ENCODE data around the gene RBMS1.

DNA sequence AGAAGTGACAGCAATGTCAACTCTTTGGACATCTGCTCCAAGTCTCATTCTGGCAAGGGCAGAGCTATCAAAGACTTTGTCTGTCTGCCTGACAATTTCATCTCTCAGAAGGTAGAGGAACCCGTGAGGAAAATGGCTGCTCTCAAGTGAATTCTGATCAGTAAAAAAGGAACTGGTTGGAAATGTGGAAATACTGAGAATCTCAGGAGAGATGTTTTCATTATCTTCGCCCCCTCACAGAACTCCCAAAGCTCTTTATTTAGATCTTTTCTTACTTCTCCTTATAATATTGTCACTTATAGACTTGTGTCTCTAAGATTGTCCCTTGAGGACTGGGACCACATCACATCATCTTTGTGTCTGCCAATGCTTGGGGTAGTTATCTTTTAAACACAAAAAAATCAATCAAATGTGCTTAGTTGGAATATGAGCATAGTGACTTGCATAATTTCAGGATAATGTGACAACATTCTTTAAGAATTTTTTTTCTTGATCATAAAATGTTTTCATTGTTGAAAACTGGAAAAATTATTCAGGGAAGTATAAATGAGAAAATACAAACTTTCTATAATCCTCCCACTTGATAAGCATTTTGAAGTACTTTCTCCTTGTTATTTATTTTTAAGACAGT is 225.3 kb downstream of the RBMS1 start:
- TF ChIP-seq, protein P1, sequence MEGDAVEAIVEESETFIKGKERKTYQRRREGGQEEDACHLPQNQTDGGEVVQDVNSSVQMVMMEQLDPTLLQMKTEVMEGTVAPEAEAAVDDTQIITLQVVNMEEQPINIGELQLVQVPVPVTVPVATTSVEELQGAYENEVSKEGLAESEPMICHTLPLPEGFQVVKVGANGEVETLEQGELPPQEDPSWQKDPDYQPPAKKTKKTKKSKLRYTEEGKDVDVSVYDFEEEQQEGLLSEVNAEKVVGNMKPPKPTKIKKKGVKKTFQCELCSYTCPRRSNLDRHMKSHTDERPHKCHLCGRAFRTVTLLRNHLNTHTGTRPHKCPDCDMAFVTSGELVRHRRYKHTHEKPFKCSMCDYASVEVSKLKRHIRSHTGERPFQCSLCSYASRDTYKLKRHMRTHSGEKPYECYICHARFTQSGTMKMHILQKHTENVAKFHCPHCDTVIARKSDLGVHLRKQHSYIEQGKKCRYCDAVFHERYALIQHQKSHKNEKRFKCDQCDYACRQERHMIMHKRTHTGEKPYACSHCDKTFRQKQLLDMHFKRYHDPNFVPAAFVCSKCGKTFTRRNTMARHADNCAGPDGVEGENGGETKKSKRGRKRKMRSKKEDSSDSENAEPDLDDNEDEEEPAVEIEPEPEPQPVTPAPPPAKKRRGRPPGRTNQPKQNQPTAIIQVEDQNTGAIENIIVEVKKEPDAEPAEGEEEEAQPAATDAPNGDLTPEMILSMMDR (optimal IDR thresholded peaks at IDR 0.05 in 1 of 3, IDR thresholded peaks at IDR 0.05 in 1 of 3, conservative IDR thresholded peaks at IDR 0.05 in 1 of 3; ENCODE audit: extremely low read depth in 1 of 3, insufficient read depth in 2 of 3, low read length in 3 of 3), result no peak
- TF ChIP-seq EZH2 (IDR thresholded peaks at IDR 0.05; ENCODE audit: low read length), result no peak

Data from keratinocyte (primary cell).